ENCODE measurements around the gene MINK1.
A peak's percentile ranks its signal among the peaks of the same experiment; 100 is the strongest.

Gene MINK1

DNA sequence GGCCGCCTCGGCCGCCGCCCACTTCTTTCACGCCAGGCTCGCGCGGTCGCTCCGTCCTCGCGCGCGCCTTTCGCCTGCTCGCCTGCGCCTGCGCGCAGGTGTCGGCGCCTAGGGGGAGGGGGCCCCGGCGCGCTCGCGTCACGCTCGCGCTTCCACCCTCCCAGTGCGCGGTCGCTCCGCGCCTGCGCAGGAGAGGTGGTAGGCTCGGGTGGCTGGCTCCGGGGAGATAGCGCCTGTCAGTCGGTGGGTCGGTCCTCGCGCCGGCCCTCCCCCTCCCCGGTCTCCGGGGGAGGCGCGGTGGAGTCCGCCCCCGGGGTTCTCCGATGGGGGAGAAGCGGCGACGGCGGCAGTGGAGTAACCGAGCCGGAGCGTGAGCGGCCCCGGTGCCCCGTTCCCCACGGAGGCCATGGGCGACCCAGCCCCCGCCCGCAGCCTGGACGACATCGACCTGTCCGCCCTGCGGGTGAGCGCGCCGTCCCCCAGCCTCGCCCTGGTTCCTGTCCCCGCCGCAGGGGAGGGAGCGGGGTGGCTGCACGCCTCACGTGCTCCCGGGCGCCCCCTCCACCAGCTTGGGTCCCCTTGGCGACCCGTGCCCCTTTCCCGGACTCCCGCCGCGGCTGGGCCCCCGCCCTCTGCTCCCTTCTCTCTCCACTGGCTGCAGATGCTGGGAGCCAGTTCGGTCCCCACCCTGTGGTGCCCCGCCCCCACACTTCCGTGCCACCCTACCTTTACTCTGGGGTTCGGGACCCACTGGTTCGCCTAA lies at the start of gene MINK1:
Gene MINK1 (plus strand): TSS at position 163 of the 763 bp plus-strand sequence. CDS start 244 bp downstream, at position 407.
- peak; percentile 54 to 83 (median 67) for DNase-seq

GRCh38 chr17:4785311-4786105 lies 47.6 kb upstream of the MINK1 start:
- DNase-seq, result no peak

DNA sequence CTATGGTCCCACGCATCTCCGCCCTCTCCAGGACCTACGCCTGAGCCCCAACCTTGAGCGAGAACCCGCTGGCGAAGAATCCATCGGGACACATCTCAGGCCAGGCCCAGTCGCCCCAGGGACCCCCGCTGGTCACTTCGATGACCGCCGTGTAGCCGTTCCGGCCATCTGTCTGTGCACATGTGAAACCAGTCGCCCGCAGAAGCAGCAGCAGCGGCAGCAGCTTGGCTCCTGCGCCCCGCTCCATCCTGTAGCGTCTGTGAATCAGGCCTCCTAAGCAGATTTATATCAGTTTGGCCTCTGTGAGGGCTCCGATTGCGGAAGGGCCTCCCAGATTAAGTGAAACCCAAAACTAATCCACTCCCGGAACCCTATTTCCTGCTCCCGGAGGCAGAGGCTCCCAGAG lies 47.0 kb upstream of the MINK1 start, which contains the start of gene VMO1:
Gene VMO1 (minus strand): TSS at position 259 of the 406 bp plus-strand sequence. CDS start 12 bp downstream, at position 247.
- DNase-seq, result no peak

DNA sequence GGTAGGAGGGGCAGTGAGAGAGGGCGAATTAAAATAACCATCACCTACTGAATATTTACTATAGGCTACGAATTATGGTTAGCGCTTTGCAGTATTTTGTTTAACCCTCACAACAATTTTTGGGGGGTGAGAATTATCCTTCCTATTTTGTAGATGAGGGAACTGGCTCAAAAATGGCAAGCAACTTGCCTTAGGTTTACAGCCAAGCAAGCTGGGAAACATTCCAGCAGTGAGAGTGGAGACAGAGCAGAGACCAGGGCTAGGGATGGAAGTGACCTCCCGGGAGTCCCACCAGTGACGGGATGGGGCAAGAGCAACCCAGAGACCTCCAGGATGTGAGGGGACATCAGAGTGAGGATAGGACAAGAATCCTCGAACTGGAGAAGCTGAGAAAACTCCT lies 46.6 kb upstream of the MINK1 start:
- DNase-seq, result no peak

DNA sequence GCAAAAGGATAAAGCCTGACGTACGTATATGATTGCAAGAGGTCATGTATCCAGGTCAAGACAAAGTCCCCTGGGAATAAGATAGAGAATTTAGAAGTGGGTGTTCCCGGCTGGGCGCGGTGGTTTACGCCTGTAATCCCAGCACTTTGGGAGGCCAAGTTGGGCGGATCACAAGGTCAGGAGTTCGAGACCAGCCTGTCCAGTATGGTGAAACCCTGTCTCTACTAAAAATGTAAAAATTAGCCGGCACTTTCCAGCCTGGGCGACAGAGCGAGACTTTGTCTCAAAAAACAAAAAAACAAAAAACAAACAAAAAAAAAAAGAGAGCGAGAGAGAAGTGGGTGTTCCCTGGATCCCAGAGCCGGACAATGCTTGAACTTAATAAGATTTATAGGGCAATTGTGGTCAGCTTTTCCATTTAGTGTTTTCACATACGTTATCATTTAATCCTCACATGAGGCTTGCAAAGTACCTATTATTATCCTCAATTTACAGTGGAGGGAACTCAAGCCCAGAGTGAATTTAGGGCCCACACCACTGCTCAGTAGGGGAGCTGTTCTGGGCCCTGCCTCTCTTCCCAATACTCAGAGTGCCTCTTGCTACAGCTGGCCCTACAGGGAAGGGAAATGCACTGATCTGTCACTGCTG lies 44.9 kb upstream of the MINK1 start:
- no peak for DNase-seq

DNA sequence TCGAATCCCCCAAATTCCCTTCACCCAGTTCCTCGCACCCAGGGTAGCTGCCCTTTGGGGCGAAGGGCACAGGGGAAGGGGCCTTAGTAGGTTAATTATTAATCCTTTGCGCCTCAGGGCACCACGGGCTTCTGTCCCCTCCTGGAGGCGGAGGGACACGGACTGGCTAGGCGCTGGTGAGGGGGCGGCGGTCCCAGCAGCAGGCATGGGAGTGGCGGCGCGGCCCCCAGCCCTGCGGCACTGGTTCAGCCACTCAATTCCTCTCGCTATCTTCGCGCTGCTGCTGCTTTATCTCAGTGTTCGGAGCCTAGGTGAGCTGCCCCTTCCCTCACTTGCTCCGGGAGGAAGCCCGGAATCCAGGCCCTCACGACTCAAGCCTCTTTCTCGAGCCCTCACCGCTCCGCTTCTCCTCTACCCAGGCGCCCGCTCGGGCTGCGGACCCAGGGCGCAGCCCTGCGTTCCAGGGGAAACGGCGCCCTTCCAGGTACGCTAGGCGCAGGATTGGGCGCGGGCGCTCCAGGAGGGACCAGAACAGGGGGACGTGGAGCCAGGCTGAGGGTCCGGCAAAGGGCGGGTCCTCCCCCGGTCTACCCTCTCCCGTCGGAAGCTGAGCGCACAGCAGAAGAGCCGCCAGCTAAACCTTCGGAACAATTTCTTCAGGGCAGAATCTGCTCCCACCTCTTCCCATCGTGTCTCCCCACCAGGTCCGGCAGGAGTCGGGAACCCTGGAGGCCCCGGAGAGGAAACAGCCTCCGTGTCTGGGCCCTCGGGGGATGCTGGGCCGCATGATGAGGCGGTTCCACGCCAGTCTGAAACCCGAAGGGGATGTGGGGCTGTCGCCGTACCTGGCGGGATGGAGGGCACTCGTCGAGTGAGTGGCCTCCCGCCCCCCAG lies 44.1 kb upstream of the MINK1 start, which contains the start of gene GLTPD2:
Gene GLTPD2 (plus strand): TSS at position 158 of the 894 bp plus-strand sequence. CDS start 48 bp downstream, at position 206.
- DNase-seq, result no peak

- DNase-seq, result peak in 1 of 4 experiments; percentile 39
These were observed 43.5 kb upstream of the MINK1 start for GRCh38 chr17:4789701-4789950.

DNA sequence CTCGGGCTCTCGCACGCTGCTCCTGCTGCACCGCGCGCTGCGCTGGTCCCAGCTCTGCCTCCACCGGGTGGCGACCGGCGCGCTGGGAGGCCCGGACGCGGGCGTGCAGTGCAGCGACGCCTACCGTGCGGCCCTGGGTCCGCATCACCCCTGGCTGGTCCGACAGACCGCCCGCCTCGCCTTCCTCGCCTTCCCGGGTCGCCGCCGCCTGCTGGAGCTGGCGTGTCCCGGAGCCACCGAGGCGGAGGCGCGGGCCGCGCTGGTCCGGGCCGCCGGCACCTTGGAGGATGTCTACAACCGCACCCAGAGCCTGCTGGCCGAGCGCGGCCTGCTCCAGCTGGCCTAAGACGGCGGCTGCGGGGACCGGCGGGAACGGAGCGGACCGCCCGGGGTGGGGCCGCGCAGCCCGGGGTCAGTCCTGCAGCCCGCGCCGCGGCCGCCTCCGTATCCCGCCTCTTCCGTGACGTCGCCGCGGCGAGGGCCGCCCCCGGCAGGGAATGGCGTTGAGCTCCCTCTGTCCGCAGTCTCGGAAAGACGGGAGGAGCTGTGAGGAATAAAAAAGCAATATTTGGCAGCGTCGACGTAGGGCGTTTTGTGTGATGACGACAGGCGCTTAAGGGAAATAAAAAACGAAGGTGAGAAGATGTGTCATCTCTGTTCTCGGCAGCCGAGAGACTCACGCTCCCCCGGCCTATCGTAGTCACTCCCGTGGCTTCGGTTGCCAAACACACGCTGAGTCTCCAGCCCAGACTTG lies 43.0 kb upstream of the MINK1 start:
- DNase-seq, result peak; percentile 28 to 68 (median 50)

- no peak for DNase-seq
These were observed 42.4 kb upstream of the MINK1 start for GRCh38 chr17:4790705-4791088.

DNA sequence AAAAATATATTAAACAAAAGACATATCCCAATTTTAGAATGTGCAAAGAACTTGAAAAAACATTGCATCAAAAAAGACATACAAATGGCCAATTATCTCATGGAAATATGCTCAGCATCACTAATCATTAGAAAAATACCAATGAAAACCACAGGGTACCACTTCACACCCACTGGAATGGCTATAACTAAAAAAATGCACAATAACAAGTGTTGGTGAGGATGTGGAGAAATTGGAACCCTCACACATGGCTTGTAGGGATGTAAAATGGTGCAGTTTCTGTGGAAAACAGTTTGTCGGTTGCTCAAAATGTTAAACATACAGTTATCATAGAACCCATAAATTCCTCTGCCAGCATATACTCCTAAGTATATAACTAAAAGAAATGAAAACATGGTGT lies 38.0 kb upstream of the MINK1 start:
- DNase-seq, result no peak

- no peak for DNase-seq
These were observed 36.6 kb upstream of the MINK1 start for GRCh38 chr17:4796552-4796920.

DNA sequence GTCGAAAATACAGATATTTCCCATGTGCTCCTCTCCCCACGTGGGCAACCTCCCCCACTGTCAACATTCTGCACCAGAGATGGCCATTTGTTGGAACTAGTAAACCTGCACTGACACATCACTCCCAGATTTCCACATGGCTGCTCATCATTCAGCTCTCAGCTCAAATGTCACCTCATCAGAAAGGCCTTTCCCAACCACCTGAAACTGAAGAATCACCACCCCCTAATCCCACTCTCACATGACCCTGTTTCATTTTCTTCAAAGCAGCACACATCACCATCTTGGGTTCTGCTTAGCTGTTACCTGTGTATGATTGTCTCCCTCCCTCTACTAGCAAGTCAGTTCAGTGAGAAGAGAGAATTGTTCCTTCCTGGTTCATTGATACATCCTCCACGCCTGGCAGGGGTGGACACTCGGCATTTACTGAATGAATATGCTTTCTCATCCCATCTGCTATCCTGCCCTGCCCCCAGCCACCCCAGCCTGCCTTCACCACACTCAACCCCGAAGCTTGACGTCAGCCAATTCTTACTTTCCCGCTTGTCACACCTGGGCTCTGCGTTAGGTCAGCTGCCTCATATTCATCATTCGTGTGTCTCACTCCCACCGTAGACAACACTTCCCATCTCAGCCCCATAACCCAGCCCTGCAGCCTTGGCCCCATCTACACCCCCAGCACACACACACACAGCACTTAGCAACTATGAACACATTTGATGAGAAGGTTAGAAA lies 32.5 kb upstream of the MINK1 start:
- no peak for DNase-seq

DNA sequence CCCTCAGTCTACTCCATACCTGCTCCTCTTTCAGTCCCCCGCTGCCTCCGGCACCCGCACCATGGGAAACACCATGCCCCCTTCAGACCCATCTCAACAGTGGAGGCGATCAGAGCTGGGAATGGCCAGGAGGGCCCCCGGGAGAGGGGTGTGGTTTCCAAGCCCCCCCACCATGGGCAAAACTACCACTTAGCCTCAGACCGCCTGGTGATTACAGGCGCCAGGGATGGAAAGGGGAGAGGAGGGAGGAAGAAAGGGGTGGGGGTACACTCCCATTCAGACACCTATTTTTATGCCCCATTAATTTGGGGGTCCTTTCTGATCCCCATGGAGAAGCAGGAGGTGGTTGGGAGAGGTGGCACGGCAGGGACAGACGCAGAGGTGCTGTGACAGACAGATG lies 30.9 kb upstream of the MINK1 start, which contains the start of gene C17orf114:
Gene C17orf114 (minus strand): TSS at position 101 of the 400 bp plus-strand sequence.
- DNase-seq, result no peak

- no peak for DNase-seq
These were observed 26.7 kb upstream of the MINK1 start for GRCh38 chr17:4806456-4806776.

- DNase-seq, result peak; percentile 38 to 80 (median 62)
These were observed 26.1 kb upstream of the MINK1 start, which contains the start of gene PLD2 for GRCh38 chr17:4806777-4807604. TSS of gene PLD2 (plus strand) at chr17:4807152. CDS start at chr17:4807773, 621 bp downstream.

DNA sequence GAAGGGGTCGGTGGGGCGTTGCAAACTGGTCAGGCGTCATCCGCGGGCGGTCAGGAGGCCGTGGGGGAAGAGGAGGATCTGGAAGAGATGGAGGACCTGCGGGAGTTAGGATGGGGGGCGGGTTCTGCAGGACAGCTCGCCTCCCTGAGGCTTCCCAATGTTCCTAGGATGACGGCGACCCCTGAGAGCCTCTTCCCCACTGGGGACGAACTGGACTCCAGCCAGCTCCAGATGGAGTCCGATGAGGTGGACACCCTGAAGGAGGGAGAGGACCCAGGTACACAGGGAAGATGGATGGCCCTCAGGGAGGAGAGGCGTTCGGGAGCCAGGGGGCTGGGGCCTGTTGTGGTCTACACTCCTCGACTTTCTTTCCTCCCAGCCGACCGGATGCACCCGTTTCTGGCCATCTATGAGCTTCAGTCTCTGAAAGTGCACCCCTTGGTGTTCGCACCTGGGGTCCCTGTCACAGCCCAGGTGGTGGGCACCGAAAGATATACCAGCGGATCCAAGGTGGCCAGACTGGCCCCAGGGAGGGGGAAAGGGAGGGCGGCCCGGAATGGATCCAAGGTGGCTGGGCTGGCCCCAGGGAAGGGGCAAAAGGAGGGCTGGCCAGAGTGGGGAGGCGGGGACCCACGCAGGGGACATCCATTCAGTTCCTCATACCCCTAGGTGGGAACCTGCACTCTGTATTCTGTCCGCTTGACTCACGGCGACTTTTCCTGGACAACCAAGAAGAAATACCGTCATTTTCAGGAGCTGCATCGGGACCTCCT lies 25.3 kb upstream of the MINK1 start:
- no peak for DNase-seq

DNA sequence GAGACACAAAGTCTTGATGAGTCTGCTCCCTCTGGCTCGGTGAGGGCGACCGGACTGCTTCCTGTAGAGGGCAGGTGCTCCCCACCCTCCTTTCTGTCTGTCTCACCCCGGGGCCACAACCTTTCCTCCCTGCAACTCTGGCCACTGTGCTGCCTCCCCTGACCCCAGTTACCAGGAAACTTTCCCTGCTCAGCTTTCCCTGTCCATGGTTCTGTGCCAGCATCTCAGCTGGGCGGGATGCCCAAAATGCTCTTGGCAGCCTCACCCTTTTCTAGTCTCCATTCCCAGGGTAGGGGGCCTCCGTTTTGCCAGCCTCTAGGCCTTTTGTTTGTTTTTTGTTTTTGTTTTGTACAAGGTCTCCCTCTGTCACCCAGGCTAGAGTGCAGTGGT lies 24.8 kb upstream of the MINK1 start:
- DNase-seq, result no peak

DNA sequence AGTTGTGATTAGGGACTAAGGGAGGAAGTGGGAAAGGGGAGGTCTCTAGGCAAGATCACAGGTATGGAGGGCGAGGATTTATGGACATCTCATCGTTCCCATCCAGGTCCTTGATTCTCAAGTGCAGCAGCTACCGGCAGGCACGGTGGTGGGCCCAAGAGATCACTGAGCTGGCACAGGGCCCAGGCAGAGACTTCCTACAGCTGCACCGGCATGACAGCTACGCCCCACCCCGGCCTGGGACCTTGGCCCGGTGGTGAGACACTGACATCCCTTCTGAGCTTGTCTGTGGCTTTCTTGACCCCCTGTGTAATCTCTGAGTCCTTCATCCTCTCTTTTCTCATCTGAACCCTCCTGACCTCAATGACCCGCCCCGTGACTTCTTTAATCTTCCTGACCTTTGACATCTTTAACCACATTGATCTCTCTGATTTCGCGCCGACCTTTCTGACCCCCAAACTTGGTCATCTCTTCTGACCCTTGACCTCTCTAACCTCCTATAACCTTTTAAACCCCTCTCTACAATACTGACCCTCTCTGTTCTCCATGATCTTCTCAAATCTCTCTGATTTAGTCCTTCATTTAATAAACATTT lies 22.3 kb upstream of the MINK1 start:
- no peak for DNase-seq

GRCh38 chr17:4811471-4811870 lies 21.7 kb upstream of the MINK1 start:
- no peak for DNase-seq

All from activated naive CD4-positive, alpha-beta T cell (primary cell).